ENCODE data around the gene ARL15. TPM values are rescaled to one million over a fixed set of nuclear protein-coding genes. Genes with fewer than 3 reads are reported as not detected.
"Not testable (repeated sequence)": the region's sequence is repeated elsewhere in the genome, so short reads cannot be mapped to it uniquely, and the experiment has no call there.

ARL15 gene
- total and polyA plus RNA-seq, 4 donors: 5.0 to 24.8 (median 13.3) TPM

DNA sequence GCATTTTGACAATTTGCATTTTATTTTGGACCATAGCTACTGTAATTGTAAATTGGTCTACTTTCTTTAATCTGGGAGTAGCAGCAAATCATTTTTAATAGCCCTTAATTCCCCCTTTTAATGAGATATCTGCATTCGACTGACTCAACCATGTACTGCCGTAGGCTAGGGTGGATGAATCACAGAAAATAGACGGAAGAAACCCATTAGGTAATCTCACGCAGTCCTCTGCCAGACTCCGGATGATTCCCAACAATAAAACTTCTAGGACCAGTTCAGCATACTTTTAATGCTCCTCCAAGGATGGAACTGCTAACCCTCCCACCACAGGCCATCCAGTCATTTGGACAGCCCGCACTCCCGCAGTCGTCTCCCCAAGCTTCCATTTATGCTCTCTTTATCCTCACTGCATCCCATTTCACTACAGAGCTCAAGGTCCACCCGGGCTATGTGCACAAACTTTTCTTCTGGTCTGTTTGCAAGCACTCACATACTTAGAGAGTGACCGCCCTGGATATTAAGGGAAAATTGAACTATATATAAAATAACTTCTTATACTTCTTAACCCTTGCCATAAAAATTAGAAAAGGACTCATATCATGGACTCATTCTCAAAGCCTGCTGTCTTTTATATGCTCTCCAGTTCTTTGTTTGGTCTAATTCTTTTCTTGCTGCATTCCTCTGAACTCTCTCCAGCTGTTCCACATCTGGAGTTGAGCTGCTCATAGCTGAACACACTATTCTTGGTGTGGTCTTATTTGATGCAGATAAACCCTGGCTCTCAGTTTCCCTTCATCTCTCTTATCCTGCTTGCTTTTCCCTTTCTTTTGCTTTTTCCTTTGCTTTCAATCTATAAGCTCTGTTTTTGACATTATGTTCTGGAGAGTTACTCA is 326.6 kb downstream of the ARL15 start:
- whole genome bisulfite sequencing: 91% methylated on average over 10 of the region's 10 CpGs
- Histone ChIP-seq H3K27me3 (ENCODE audit: control insufficient read depth in 4 of 4, insufficient read depth in 4 of 4, low read length in 3 of 4) (no peaks in the 10 kb centered on the region), H3K27ac (ENCODE audit: low read depth in 1 of 2, low read length in 2 of 2) (no peak overlapping the region), H3K9me3 (ENCODE audit: control insufficient read depth in 4 of 4, low read length in 3 of 4) (no peaks in the 10 kb centered on the region), H3K36me3 (ENCODE audit: control insufficient read depth in 4 of 4, insufficient read depth in 3 of 4, low read depth in 1 of 4, low read length in 3 of 4) (no peaks in the 10 kb centered on the region), H3K4me1 (ENCODE audit: control insufficient read depth in 4 of 4, insufficient read depth in 4 of 4, low read length in 3 of 4) (no peaks in the 10 kb centered on the region), H3K4me3 (ENCODE audit: low read depth in 1 of 3, low read length in 3 of 3) (no peak overlapping the region), H3K9ac (ENCODE audit: low read depth in 1 of 2, low read length in 2 of 2) (no peak overlapping the region)
- no peak for TF ChIP-seq HNF4A (conservative IDR thresholded peaks at IDR 0.05)
- TF ChIP-seq, protein P1, sequence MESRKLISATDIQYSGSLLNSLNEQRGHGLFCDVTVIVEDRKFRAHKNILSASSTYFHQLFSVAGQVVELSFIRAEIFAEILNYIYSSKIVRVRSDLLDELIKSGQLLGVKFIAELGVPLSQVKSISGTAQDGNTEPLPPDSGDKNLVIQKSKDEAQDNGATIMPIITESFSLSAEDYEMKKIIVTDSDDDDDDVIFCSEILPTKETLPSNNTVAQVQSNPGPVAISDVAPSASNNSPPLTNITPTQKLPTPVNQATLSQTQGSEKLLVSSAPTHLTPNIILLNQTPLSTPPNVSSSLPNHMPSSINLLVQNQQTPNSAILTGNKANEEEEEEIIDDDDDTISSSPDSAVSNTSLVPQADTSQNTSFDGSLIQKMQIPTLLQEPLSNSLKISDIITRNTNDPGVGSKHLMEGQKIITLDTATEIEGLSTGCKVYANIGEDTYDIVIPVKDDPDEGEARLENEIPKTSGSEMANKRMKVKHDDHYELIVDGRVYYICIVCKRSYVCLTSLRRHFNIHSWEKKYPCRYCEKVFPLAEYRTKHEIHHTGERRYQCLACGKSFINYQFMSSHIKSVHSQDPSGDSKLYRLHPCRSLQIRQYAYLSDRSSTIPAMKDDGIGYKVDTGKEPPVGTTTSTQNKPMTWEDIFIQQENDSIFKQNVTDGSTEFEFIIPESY (IDR thresholded peaks at IDR 0.05): no peak
- no peak for TF ChIP-seq TAF1 (conservative IDR thresholded peaks at IDR 0.05)
- no peak for TF ChIP-seq SP1 (IDR thresholded peaks at IDR 0.05)
- no peak for TF ChIP-seq GABPA (IDR thresholded peaks at IDR 0.05 in 1 of 2, conservative IDR thresholded peaks at IDR 0.05 in 1 of 2)
- TF ChIP-seq, protein P2, sequence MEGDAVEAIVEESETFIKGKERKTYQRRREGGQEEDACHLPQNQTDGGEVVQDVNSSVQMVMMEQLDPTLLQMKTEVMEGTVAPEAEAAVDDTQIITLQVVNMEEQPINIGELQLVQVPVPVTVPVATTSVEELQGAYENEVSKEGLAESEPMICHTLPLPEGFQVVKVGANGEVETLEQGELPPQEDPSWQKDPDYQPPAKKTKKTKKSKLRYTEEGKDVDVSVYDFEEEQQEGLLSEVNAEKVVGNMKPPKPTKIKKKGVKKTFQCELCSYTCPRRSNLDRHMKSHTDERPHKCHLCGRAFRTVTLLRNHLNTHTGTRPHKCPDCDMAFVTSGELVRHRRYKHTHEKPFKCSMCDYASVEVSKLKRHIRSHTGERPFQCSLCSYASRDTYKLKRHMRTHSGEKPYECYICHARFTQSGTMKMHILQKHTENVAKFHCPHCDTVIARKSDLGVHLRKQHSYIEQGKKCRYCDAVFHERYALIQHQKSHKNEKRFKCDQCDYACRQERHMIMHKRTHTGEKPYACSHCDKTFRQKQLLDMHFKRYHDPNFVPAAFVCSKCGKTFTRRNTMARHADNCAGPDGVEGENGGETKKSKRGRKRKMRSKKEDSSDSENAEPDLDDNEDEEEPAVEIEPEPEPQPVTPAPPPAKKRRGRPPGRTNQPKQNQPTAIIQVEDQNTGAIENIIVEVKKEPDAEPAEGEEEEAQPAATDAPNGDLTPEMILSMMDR (IDR thresholded peaks at IDR 0.05; ENCODE audit: low read depth, low read length, missing input control): no peak
- no peak for TF ChIP-seq YY1 (IDR thresholded peaks at IDR 0.05)
- TF ChIP-seq FOXA2 (IDR thresholded peaks at IDR 0.05): no peak
- no peak for DNase-seq (ENCODE audit: low spot score)

DNA sequence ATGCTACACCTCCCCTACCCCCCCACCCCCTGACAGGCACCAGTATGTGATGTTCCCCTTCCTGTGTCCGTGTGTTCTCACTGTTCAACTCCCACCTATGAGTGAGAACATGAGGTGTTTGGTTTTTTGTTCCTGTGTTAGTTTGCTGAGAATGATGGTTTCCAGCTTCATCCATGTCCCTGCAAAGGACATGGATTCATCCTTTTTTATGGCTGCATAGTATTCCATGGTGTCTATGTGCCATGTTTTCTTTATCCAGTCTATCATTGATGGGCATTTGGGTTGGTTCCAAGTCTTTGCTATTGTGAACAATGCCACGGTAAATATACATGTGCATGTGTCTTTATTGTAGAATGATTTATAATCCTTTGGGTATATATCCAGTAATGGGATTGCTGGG is 328.1 kb downstream of the ARL15 start:
- not testable (repeated sequence) for H3K4me1 ChIP-seq (ENCODE audit: control insufficient read depth in 4 of 4, insufficient read depth in 4 of 4, low read length in 3 of 4); H3K27ac ChIP-seq (ENCODE audit: low read depth in 1 of 2, low read length in 2 of 2); H3K36me3 ChIP-seq (ENCODE audit: control insufficient read depth in 4 of 4, insufficient read depth in 3 of 4, low read depth in 1 of 4, low read length in 3 of 4); H3K9me3 ChIP-seq (ENCODE audit: control insufficient read depth in 4 of 4, low read length in 3 of 4); H3K27me3 ChIP-seq (ENCODE audit: control insufficient read depth in 4 of 4, insufficient read depth in 4 of 4, low read length in 3 of 4); DNase-seq (ENCODE audit: low spot score); H3K9ac ChIP-seq (ENCODE audit: low read depth in 1 of 2, low read length in 2 of 2); H3K4me3 ChIP-seq (ENCODE audit: low read depth in 1 of 3, low read length in 3 of 3)
- 100% methylated on average over 2 of the region's 2 CpGs for WGBS

DNA sequence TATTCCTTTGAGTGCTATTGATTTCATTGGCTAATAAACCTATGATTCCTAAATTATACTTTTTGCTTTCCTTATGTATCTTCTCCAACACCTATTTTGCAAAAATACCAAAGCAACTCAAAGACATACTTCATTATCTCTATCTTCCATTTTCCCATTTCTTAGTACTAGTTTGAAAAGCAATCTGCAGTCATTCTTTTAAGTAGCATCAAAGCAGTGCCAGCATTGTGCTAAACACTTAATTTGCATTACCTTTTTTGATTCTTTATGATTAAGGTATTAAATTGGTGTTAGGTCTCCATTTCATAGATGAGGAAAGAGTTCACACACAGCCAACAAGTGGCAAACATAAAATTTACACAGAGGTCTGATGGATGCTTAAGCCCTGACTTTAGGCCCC is 330.3 kb downstream of the ARL15 start:
- no peak overlapping the region for H3K27ac ChIP-seq (ENCODE audit: low read depth in 1 of 2, low read length in 2 of 2)
- no peaks in the 10 kb centered on the region for H3K36me3 ChIP-seq (ENCODE audit: control insufficient read depth in 4 of 4, insufficient read depth in 3 of 4, low read depth in 1 of 4, low read length in 3 of 4)
- no peak overlapping the region for H3K4me3 ChIP-seq (ENCODE audit: low read depth in 1 of 3, low read length in 3 of 3)
- H3K4me1 ChIP-seq (ENCODE audit: control insufficient read depth in 4 of 4, insufficient read depth in 4 of 4, low read length in 3 of 4): no peaks in the 10 kb centered on the region
- no peaks in the 10 kb centered on the region for H3K27me3 ChIP-seq (ENCODE audit: control insufficient read depth in 4 of 4, insufficient read depth in 4 of 4, low read length in 3 of 4)
- TF ChIP-seq, protein P2 (IDR thresholded peaks at IDR 0.05; ENCODE audit: low read depth, low read length, missing input control): no peak
- TF ChIP-seq GABPA (IDR thresholded peaks at IDR 0.05 in 1 of 2, conservative IDR thresholded peaks at IDR 0.05 in 1 of 2) (no peak), FOXA1 (IDR thresholded peaks at IDR 0.05) (no peak), FOXA2 (IDR thresholded peaks at IDR 0.05) (no peak), NR2F2 (IDR thresholded peaks at IDR 0.05) (no peak), RAD21 (IDR thresholded peaks at IDR 0.05) (no peak), TAF1 (conservative IDR thresholded peaks at IDR 0.05) (no peak)
- TF ChIP-seq, protein P3, sequence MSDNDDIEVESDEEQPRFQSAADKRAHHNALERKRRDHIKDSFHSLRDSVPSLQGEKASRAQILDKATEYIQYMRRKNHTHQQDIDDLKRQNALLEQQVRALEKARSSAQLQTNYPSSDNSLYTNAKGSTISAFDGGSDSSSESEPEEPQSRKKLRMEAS (IDR thresholded peaks at IDR 0.05): no peak
- no peaks in the 10 kb centered on the region for H3K9me3 ChIP-seq (ENCODE audit: control insufficient read depth in 4 of 4, low read length in 3 of 4)
- no peak for DNase-seq (ENCODE audit: low spot score)
- H3K9ac ChIP-seq (ENCODE audit: low read depth in 1 of 2, low read length in 2 of 2): no peak overlapping the region

All from liver (tissue), 9 donors.